GM12875 (cell line): ENCODE results near the gene ITPR1.

Experiments used
- H3K4me3 ChIP-seq: one replicate; pipeline ENCODE4 v1.5.1; 2011; ENCODE audit warnings: low read depth, low read length, control low read depth
- CTCF ChIP-seq: IDR thresholded peaks from 2 replicates; pipeline ENCODE4 v1.5.1; 2011; ENCODE audit warnings: low read depth, mild to moderate bottlenecking, control low read depth, inconsistent platforms, low read length, moderate library complexity, borderline replicate concordance; ENCODE audit not compliant: insufficient read depth

The ITPR1 gene

GRCh38 chr3:4613366-4613765, 120.2 kb downstream of the ITPR1 start:
- no peak for TF ChIP-seq CTCF
- no peak overlapping the region for H3K4me3 ChIP-seq

GRCh38 chr3:4614070-4614469, 120.9 kb downstream of the ITPR1 start:
- no peak overlapping the region for H3K4me3 ChIP-seq
- TF ChIP-seq CTCF = no peak

GRCh38 chr3:4614927-4615326, 121.8 kb downstream of the ITPR1 start:
- no peak overlapping the region for H3K4me3 ChIP-seq
- no peak for TF ChIP-seq CTCF

GRCh38 chr3:4615750-4616149, 122.6 kb downstream of the ITPR1 start:
- H3K4me3 ChIP-seq = no peak overlapping the region
- no peak for TF ChIP-seq CTCF

- no peak overlapping the region for H3K4me3 ChIP-seq
- TF ChIP-seq CTCF = no peak
These were observed 130.4 kb downstream of the ITPR1 start for GRCh38 chr3:4623421-4623999.

GRCh38 chr3:4627651-4628375, 134.7 kb downstream of the ITPR1 start:
- TF ChIP-seq CTCF = no peak
- no peak overlapping the region for H3K4me3 ChIP-seq
